ENCODE data around the gene LTB4R2. TPM values are rescaled to one million over a fixed set of nuclear protein-coding genes. Genes with fewer than 3 reads are reported as not detected.
"Not testable (repeated sequence)": the region's sequence is repeated elsewhere in the genome, so short reads cannot be mapped to it uniquely, and the experiment has no call there.

The LTB4R2 gene
- polyA plus RNA-seq, 10 donors = 1.4 to 3.4 (median 2.7) TPM

GRCh38 chr14:24337144-24337823 is 27.3 kb downstream of the LTB4R2 start:
- no peak for DNase-seq

DNA sequence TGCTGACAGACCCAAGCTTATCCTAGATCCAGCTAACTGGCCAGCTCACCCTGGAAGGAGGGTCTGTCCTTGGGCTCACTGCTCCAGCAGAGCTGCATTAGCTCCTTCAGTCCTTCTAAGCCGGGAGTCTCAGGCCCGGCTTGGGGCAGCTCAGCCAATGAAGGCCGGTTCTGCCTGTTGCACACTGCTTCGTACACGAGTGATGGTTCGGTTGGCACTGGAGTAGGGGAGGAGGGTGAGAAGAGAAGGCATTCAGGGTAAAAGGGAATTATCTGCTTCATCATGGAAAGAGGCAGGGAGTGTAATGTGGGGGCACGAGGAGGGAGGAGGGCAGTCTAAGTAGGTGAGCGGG is 27.9 kb downstream of the LTB4R2 start:
- no peak for DNase-seq

DNA sequence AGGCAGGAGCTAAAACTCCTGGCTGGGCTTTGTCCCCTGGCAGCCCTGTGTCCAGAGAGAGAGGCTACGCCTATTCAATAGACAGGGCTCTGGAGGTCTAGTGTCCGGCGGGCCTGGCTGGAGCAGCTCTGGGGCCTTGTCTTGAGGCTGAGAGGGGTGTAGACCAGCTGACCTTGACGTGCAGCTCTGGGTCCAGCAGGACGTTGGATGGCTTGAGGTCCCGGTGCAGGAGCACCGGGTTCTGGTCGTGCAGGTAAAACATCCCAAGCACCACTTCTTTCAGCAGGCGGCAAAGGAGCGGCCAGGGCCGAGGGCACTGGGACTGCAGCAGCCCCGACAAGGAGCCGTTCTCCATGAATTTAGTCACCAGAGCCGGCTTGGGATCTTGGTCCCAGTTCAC is 28.9 kb downstream of the LTB4R2 start:
- no peak for DNase-seq

GRCh38 chr14:24339284-24340151 is 29.6 kb downstream of the LTB4R2 start, which contains the start of gene RIPK3:
TSS of gene RIPK3 (minus strand) at chr14:24339991. CDS start at chr14:24339826, 165 bp downstream.
- DNase-seq = peak in 1 of 3 donors; percentile 49

DNA sequence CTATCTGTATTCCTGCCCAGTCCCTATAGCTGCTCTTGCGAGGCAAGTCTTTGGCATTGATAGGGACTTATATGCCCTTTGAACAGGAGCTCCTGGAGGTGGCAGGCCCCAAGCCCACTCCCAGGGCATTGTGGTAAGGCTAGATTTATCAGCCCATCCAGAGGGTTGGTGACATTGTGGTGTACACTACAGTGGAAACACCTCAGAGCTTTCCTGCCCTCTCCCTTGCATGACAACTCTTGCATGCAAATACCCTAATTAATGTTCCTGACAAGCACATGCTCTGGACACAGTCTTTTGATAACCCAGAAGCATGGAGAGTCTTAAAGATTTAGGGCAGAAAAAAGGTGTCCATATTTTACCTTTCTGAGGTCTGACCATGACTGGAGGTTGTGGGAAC is 30.7 kb downstream of the LTB4R2 start:
- no peak for DNase-seq

- DNase-seq = no peak
These were observed 32.9 kb downstream of the LTB4R2 start for GRCh38 chr14:24342889-24343288.

DNA sequence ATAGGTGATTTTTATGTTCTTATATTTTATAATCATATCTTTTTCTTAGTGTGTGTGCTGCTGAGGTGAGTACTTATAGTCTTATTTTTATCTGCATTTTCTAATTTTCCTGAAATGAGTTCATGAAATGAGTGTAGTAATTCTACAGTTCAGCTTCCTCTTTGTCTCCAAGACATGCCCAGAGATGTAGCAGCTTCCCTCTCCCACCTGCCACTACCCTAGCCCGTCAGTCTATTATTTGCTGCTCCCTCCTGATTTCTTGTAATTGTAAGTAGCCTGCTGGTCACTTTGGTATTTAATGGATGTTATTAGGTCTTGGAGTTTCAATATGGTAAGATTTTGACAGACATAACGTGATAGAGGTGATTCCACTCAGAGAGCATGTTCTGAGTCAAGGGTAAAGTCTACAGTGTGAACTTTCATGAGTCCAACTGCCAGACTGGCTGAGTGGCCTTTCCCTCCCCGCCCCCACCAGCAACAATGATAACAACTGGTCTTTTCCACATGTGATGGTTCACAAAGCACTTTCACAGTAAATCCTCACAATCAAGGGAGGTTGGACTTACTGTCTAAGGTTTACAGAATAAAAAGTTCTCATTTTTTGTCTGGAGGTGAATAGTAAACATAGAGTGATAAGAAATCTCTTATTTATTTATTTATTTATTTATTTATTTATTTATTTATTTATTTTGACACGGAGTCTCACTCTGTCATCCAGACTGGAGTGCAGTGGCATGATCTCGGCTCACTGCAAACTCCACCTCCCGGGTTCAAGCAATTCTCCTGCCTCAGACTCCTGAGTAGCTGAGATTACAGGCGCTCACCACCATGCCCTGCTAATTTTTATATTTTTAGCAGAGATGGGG is 34.1 kb downstream of the LTB4R2 start:
- DNase-seq = no peak

GRCh38 chr14:24347134-24347533 is 37.2 kb downstream of the LTB4R2 start:
- no peak for DNase-seq

DNA sequence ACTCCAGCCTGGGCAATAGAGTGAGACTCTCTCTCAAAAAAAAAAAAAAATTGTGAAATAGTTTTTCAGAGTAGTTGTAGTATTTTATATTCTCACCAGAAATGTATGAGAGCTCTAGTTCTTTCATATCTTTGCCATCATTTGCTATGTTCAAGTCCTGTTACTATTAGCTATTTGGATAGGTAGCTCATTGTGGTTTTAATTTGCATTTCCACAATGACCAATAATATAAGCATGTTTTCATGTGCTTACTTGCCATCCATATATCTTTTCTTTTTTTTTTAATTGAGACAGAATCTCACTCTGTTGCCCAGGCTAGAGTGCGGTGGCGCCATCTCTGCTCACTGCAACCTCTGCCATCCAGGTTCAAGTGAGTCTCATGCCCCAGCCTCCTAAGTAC is 38.2 kb downstream of the LTB4R2 start:
- DNase-seq = no peak

GRCh38 chr14:24349742-24350141 is 39.8 kb downstream of the LTB4R2 start:
- DNase-seq = no peak

DNA sequence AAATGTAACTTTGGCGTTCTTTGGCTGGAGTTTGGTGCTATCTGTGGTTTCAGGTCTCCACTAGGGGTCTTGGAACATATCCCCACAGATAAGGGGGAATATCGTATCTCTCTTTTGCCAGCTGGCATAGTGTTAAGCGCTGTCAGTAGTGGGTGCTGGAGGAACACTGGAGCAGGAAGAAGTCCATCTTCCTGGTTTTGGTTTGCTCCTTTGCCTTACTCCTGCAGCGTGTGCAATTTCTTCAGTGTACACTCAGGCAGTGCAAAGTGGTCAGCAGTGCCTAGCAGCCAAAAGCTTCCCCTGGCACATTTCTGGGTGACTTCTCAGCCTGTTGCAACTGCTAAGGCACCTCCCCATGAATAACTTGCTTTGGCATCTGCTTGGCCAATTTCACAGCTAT is 41.6 kb downstream of the LTB4R2 start:
- DNase-seq = no peak

GRCh38 chr14:24353559-24354481 is 43.9 kb downstream of the LTB4R2 start:
- no peak for DNase-seq

- not testable (repeated sequence) for DNase-seq
These were observed 44.5 kb downstream of the LTB4R2 start for GRCh38 chr14:24354482-24354825.

- DNase-seq = no peak
These were observed 45.1 kb downstream of the LTB4R2 start for GRCh38 chr14:24355009-24355408.

- no peak for DNase-seq
These were observed 46.3 kb downstream of the LTB4R2 start for GRCh38 chr14:24356208-24356607.

DNA sequence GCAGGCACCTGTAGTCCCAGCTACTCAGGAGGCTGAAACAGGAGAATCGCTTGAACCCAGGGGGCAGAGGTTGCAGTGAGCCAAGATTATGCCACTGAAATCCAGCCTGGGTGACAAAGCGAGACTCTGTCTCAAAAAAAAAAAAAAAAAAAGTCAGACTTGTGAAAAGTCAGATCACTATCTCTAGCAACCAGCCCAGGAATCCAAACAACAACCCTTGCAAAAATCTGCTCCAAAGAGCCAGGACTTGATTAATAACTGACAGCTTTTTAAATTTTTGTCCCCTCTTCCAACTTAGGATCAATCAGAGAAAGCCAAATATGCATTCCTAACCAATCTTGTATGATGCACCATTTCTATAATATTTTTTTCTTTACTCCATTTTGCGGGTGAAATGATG is 50.3 kb downstream of the LTB4R2 start:
- DNase-seq = no peak

DNA sequence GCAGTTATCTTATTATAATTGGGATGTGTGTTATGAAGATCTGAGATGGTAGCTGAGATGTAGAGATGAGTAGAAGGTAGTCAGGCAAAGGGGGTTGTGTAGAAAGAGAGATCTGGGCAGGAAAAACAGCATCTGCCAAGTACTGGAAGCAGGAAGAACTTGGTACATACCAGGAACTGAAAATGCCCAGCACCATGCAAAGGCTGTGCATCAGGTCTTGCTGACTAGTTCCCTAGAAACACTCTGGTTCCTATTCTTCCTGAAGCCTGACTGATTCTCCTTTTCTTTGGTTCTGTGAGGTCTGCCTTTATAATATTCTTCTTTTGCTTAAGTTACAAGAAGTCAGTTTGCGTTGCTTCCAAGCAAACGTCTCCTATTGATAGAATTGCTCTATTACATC is 51.4 kb downstream of the LTB4R2 start:
- no peak for DNase-seq
